Omental fat pad (tissue), 4 donors: ENCODE data around the gene MN1. TPM values are rescaled to one million over a fixed set of nuclear protein-coding genes. Genes with fewer than 3 reads are reported as not detected.

Experiments
- ATAC-seq: fragments of 150-250 bp; one replicate; pipeline ENCODE4 v1.9.1; 2016; ENCODE audit warnings: mild to moderate bottlenecking, moderate library complexity; ENCODE audit not compliant: low FRiP score
- DNase-seq: peaks from one replicate; pipeline ENCODE4 v3.0.0-alpha.2; 2019; ENCODE audit warnings: low spot score
- total RNA-seq, 4 donors: library from RNA; depleted of rRNA; stranded (reverse); fragments of >200 nt; gene quantifications; one replicate each; pipeline ENCODE4 v1.1.0, GENCODE V29; 2016
- TF ChIP-seq, protein P1 (sequence below), 3 donors: fragments of 450-650 bp; IDR thresholded peaks; one replicate each; pipeline ENCODE4 v1.5.1; 2016 to 2017; ENCODE audit warnings: antibody characterized with exemption in 3 of 3, mild to moderate bottlenecking in 3 of 3, moderate library complexity in 2 of 3

MN1 gene
- total RNA-seq, 4 donors from 2014 or later: 4.8 to 16.5 (median 8.9) TPM

DNA sequence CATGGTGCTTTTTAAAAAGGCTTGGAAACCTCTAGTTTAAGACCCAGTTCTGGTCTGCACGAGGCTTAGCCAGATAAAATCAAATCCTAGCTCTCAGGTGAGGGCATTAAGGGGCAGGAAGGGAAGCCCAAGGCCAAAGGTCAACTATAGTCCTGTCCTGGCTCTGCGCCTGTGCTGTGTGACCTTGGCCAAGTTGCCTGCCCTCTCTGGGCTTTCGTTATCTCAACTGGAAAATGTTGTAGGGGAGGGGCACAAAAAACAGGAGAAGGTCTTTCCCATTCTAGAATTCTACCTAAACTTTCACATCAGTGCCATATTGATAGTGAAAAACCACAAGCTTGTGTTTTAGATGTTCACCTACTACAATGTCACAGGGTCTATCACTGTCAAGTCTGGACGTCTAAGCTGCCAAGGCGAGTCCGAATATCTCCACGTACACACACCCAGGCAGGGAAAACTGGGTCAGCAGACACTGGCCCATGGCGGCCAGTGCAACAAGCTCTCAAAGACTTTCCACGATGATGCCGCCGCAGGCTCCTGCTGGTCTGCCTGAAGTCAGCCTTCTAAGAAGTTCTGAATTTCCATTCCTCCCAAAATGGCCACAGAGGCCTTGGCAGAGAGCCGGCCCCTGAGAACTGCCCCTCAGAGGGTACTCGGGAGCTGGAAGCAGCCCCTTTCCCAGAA is 18.0 kb downstream of the MN1 start:
- no peak for DNase-seq
- no peak for ATAC-seq
- TF ChIP-seq, protein P1, sequence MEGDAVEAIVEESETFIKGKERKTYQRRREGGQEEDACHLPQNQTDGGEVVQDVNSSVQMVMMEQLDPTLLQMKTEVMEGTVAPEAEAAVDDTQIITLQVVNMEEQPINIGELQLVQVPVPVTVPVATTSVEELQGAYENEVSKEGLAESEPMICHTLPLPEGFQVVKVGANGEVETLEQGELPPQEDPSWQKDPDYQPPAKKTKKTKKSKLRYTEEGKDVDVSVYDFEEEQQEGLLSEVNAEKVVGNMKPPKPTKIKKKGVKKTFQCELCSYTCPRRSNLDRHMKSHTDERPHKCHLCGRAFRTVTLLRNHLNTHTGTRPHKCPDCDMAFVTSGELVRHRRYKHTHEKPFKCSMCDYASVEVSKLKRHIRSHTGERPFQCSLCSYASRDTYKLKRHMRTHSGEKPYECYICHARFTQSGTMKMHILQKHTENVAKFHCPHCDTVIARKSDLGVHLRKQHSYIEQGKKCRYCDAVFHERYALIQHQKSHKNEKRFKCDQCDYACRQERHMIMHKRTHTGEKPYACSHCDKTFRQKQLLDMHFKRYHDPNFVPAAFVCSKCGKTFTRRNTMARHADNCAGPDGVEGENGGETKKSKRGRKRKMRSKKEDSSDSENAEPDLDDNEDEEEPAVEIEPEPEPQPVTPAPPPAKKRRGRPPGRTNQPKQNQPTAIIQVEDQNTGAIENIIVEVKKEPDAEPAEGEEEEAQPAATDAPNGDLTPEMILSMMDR (IDR thresholded peaks at IDR 0.05): no peak

DNA sequence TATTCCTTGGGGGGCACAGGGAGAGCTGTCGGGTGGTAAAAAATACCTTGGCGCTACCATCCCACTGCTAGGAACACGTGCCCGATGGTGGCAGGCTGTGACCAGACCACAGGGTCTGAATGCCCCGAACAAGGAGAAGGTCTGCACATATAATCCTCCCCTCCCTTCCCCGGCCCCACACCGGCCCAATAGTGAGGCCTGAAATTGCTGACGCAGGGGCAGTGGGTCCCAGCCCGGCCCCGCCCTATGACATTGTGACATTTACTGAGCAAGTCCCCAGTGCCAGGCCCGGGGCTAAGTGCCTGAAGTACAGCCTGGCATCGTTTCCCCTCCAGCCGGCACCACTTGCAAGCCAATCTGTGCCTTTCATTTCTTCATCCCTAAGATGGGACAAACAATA is 19.5 kb downstream of the MN1 start:
- TF ChIP-seq, protein P1 (IDR thresholded peaks at IDR 0.05): no peak
- ATAC-seq (no peak), DNase-seq (no peak)

DNA sequence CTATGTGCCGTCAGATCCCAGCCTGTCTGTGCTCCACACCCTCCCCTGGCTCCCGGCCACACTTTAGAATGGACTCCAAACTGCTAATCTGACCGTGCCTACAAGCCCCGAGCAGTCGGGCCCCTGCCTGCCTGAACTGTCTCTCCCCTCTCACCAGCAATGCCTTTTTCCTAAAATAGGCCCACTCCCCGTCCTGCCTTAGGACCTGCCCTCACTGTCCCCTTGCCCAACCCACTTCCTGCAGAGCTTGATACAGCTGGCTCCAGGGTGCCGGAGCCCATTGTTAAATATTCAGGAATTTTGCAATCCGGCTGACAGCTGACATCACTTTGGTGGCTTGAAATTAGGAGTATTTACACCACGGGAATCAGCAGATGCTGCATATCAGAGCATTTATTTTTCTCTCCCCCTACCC is 21.4 kb downstream of the MN1 start:
- ATAC-seq (no peak), DNase-seq (no peak)
- TF ChIP-seq, protein P1 (IDR thresholded peaks at IDR 0.05): no peak

DNA sequence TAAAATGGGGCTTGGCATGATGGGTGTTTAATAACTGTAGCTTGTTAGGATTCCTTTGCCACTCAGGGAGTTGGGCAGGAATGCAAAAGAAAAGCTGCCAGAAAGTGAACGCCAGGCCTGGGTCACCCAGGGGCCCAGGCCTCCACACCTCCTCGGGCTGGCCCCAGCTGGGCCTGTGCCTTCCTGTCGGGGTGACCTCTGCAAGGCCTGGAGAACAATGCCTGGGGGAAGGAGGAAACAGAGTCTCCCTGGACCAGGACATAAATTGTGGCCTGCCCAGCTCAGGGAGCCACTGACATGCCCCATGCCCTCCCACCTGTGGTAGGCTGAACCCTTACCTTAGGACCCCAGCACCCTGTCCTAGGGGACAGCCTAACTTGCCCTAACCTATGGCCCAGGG is 21.9 kb downstream of the MN1 start:
- TF ChIP-seq, protein P1 (IDR thresholded peaks at IDR 0.05): no peak
- ATAC-seq (no peak), DNase-seq (no peak)

DNA sequence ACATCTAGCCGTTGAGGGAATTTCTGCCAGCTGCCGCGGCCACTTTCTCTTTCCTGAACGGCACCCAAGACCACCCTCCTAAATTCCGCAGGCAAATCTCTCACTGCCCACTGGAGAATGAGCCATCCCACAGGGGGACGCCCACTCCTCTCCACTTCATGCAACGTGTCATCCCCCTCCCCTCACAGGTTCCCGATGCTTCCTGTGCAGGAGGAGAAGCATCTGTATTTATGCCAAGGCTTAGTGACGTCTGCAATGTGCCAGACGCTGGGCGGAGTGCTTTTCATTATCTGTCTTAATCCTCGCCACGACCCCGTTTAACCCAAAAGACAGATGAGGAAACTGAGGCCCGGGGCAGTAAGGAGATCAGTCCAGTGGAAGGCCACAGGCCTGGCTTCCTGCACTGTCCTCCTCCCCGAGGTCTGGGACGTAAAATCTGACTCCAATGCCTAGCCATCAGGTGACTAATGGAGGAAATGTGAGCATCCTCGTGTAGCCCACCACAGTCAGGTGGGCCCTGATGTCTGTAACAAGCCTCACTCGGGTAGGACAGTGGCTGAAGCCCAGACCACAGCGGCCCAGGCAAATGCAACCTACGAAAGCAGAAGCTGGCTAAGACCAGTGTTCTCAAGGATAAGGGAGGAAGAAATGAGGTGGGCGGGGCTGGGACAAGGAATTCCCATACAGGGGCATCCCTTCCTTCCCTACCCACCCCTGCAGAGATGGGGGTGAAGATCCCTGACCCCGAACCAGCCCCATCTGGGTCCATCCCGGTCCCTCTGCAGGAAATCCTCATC is 23.1 kb downstream of the MN1 start:
- TF ChIP-seq, protein P1 (IDR thresholded peaks at IDR 0.05): no peak
- no peak for ATAC-seq
- no peak for DNase-seq

DNA sequence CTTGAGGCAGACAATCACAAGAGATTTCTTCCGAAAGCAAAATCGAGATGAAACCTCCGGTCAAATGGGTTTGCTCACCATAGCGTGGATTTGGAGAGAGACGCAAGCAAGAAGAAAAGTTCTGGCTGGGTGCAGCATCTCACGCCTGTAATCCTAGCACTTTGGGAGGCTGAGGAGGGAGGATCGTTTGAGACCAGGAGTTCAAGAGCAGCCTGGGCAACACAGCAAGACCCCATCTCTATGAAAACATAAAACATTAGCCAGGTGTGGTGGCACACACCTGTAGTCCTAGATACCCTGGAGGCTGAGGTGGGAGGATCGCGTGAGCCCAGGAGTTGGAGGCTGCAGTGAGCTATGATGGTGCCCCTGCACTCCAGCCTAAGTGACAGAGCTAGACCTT is 24.4 kb downstream of the MN1 start:
- ATAC-seq: no peak
- no peak for DNase-seq
- TF ChIP-seq, protein P1 (IDR thresholded peaks at IDR 0.05): no peak

DNA sequence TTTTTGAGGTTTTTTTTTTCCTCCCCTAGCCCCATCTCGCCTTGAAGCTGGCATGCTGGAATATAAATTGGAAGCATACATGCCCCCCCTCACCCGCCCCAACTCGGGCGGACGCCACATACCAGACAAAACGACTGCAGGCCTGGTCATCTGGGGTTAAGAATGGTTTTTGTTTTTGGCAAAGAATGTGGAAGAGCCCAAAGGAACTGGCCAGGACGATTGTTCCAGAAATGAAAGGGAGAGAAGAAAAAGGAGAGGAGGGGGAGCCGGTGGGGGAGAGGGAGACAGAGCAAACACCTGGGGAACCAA is 25.0 kb downstream of the MN1 start:
- no peak for ATAC-seq
- DNase-seq: no peak
- TF ChIP-seq, protein P1 (IDR thresholded peaks at IDR 0.05): no peak
